ENCODE data around the gene OOEP. TPM values are rescaled to one million over a fixed set of nuclear protein-coding genes. Genes with fewer than 3 reads are reported as not detected.

Gene OOEP
- polyA plus RNA-seq, 12 donors = 0.16 to 0.34 (median 0.21) TPM; not detected in 9

DNA sequence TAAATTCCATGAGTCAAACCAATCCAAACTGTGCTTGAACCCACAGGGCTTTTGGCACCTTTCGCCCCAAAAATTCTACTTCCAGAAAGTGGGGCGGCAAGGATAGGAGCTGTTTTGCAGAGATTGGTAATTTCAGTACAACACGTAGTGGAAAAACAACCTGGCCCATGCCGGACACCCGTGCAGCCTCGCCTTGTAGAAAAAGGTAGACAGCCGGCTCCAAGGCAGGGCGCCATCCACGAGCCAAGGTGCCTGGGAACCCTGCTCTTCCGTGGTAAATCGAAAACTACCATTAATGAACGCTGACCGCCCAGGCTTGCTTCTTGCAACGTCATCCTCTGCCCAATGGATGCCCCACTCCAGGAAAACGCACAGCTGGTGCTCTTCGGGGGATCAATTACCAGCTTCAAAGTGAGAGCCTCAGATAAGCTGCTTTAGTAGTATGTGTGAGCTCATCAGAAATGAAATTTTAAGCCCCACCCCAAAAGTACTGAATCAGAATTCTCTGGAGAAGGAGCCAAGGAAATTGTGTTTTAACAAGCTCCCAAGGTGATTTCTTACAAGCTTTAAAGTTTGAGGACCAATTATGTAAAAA is 1.8 kb downstream of the OOEP start:
- DNase-seq = no peak

DNA sequence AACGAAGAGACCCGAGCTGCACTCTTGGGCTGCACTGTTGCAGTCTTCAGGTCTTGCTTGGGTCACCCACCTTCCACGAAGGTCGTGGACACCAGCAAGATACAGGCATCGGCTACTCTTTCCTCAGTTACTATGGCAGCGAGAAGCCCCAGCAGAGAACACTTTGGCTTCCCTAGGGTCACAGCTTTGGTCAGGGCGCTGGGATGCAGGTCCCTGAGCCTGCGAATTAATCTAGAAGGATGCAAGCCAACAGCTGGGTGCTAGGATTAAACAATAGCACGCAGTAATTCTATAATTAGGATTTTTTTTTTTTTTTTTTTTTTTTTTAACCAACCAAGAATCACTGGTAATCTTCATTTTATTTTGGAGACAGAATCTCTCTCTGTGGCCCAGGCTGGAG is 5.1 kb downstream of the OOEP start:
- no peak for DNase-seq

DNA sequence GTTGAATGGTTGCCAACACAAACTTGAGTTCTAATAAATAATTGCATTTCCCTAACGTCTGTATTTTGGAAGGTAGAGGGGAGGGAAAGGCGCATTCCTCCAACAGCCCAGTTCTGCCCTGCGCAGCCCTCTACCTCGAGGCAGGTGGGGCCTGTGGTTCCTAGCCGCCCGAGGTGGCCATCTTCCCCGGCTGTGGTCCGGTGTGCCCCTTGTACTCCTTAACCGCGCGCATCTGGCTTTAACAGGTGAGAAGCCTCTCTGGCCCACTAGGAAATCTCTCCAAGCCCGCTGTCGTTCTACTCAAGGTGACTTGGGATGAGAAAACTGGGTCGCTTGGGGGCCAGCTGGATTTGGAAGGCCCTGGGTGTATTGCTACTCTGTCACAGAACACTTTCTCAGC is 5.6 kb downstream of the OOEP start:
- no peak for DNase-seq

DNA sequence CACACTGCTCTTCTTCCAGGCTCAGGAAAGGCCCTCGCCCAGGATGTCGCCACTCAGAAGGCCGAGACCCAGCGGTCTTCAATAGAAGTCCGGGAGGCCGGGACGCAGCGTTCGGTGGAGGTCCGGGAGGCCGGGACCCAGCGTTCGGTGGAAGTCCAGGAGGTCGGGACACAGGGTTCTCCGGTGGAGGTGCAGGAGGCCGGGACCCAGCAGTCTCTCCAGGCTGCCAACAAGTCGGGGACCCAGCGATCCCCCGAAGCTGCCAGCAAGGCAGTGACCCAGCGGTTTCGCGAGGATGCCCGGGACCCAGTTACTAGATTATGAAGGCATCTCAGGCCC is 6.2 kb downstream of the OOEP start:
- DNase-seq = no peak

DNA sequence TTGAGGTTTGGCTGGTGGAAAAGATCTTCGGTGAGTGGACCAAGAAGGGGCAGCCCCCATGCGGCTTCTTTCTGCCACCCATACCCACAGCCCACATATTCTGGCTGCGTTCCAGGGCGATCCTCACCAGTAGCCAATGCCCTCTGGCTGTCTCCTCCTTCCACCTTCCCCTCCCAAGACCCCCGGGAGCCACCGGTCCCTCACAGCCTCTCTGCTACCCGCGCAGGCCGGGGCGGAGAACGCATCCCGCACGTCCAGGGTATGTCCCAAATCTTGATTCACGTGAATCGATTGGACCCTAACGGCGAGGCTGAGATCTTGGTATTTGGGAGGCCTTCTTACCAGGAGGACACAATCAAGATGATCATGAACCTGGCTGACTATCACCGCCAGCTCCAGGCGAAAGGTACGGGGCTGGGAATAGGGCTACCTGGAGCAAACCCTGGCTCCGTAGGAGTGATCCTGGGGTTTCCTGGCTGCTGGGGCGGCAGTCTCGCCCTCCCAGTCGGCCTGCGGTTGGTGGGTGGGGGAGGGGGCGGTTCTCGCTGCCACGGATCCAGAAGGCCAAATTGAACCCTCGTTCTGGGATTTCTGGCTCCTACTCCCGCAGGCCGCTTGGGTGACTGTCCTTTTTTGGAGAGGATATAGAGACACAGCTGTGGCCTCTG is 6.7 kb downstream of the OOEP start:
- no peak for DNase-seq

DNA sequence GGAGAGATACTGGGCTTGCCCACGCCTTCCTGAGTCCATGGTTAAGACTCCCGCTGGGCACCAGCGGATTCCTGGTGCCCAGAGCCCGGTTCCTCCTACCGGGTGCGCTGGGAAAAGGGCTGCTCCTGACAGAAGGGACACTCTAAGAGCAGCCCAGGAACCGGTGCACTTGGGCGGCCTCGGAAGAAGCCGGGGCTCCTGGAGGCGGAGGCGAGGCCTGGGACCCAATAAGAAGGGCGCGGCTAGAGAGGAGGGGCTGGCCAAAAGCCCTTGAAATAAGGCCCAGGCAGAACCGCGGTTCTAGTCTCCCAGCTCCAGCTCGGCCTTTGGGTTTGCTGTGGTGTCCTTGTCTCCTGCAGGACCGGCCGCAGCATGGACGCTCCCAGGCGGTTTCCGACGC is 7.3 kb downstream of the OOEP start, which contains the start of gene KHDC3L:
TSS of gene KHDC3L (plus strand) at position 301 of the 400 bp plus-strand sequence. CDS start at position 373, 72 bp downstream.
- DNase-seq = no peak

DNA sequence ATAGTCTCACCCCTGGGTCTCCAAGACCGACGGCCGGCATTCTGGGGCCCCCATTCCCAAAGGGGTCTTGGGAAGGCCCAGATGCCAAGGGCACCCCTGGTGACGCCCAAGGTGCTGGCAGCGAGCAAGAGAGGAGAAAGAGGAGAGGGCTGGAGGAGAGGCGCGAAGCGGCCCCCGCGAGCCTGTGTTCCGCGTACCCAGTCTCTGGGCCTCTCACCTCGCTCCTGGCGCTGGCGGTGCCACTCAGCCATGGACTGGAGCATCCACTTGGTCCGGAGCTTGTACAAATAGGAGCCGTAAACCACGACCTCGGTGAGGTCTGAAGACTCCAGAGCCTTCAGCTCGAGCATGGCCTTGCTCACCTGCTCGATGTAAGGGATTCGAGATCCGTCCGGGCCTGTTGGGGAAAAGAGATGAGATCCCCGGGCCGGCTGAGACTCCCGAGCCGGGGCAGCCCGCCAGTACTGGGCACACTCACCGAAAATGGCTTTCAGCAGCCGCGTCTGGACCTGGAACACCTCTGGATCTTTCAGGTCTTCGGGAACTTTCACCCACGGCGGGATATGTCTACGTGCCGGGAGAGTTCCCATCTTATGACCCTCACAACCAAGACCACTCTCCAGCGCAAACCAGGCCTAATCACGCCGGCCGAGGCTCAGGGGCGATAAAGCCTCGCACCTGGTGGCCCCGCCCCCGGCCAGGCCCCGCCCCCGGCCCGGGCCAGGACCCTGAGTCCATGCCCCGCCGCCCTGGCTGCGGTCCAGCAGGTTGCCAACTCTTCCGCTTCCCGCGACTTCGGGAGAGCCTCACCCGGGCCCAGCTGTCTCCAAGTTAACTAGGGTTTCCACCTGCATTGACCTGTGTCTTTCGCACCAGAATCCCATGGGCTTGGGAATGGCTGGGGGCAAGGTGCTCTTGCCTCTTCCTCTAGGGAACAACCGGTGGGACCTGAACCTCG is 15.8 kb downstream of the OOEP start, which contains the start of gene DPPA5:
TSS of gene DPPA5 (minus strand) at position 641 of the 958 bp plus-strand sequence. CDS start at position 590, 51 bp downstream.
- no peak for DNase-seq

DNA sequence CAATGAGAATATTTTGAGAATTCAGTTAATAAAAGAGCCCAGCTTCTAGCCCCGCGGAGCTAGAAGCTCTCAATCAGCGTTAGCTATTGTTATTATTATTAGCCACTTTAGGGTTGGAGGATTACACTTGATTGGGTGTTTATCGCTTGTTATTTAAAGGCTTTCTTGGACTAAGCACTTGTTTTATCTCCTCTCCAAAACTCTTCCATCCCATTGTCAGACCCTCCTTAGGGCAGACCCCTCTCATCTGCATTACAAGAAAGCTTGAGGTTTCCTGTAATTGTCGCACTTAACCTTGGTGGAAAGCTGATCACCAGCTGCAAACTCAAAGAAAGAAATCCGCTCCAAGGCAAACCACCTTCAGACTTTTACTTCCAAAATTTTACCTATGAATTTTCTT is 20.4 kb downstream of the OOEP start:
- DNase-seq = no peak

DNA sequence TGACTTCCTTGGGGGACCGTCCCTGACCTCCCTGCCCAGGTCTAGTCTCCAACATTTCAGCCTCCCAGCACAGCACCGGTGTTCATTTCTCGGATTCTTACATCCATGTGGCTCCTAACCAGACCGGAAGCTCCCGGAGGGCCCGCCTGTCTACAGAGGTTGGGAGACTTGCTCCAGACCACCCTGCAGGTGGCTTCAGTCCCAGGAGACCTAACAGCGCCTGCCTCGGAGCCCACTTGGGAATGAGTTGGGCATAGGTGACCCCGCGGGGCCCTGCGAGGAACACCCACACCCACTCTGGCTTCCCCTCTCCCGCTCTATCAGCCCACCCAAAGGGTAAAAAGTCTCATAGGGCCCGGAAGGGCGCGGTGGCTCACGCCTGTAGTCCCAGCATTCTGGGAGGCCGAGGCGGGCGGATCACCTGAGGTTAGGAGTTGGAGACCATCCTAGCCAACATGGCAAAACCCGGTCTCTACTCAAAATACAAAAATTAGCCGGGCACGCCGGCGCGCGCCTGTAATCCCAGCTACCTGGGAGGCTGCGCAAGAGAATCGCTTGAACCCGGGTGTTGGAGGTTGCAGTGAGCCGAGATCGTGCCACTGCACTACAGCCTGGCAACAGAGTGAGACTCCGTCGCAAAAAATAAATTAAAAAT is 21.0 kb downstream of the OOEP start:
- DNase-seq = no peak

DNA sequence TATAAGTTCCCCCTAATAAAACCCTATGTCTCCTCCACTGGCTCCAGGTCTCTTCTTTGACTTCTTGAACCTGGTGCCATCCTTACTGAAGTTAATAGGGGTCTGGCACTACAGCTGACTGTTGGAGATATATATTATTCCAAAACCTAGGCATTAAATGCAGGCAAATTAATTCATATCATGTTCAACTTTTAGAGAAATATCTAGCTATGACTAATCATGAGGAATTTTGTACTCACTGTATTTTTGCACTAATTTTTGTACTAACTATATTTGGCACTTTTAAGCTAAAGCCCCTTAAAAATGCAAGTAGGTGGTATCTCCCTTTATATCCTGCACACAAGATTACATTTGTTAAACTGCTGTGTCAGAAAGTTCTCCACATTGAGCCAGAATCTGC is 26.5 kb downstream of the OOEP start:
- DNase-seq = no peak

DNA sequence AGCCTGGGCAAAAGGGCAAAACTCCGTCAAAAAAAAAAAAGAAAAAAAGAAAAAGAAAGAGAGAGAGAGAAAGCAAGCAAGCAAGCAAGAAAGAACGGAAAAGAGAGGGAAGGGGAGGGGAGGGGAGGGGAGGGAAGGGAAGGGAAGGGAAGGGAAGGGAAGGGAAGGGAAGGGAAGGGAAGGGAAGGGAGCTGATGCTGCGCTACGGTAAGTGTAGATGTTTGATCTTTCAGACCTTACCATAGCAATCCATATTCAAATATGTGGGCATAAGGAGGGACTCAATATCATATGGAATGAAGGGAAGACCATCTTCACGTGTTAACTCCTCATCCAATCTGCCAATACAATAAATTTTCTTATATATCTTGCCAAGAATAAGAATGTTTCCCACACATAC is 27.5 kb downstream of the OOEP start:
- DNase-seq = no peak

DNA sequence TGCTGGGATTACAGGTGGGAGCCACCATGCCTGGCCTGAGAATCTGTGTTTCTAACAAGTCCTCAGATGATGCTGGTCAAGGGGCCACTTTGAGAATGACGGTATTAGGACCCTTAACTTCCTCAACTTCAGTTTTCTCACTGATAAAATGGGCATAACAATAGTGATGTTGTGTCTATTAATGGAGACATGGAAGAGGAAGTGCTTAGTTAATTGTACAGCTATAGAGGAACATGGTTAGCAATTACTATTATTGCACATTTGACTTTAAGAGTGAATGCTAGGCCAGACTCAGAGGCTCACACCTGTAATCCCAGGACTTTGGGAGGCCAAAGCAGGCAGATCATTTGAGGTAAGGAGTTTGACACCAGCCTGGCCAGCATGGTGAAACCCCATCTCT is 28.4 kb downstream of the OOEP start:
- no peak for DNase-seq

DNA sequence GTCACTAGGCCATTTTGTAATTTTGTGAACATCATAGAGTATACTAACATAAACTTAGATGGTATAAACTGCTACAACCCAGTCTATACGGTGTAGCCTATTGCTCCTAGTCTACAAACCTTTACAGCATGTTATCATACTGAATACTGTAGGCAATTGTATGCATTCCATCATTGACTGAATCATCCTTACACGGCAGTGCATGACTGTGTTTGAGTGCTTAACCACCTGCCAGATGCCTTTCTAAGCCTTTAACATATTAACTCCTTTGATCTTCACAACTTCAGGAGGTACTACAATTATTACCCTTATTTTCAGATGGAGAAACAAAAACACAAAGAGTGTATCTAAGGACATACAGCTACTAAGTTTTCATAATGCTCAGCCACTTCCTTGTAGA is 29.6 kb downstream of the OOEP start:
- no peak for DNase-seq

DNA sequence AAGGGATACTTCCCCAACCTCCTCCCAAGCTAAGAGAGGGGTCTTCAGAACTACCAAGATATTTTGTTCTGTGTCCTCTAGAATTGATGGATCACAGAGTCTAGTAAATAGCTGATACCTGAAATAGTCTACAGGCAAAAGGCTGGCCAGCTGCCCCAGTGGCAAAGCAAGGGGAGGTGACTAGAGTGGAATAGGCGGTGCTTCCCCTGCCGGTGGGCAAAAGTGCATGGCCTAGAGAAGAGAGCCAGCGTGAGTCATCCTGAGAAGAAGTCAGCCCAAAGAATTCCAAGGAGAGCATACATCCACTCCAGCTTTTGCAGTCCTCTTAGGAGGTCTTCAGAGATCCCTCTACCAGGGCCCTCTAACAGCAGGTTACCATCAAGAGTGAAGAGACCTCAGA is 30.4 kb downstream of the OOEP start:
- DNase-seq = no peak

DNA sequence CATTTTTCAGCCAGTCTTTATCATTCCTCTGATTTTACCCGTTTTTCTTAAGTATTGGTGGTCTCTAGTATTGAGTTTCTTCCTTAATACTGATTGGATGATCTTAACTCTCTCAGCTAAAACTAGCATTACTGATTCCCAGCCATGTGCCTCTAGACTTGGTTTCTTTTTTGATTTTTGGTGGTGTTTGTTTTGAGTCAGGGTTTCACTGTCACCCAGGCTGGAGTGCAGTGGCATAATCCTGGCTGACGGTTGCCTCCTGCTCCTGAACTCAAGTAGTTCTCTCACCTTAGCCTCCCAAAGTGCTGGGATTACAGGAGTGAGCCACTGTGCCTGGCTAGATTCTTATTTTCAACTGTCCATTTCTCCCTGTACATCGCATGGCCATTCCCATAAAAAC is 40.5 kb downstream of the OOEP start:
- no peak for DNase-seq

DNA sequence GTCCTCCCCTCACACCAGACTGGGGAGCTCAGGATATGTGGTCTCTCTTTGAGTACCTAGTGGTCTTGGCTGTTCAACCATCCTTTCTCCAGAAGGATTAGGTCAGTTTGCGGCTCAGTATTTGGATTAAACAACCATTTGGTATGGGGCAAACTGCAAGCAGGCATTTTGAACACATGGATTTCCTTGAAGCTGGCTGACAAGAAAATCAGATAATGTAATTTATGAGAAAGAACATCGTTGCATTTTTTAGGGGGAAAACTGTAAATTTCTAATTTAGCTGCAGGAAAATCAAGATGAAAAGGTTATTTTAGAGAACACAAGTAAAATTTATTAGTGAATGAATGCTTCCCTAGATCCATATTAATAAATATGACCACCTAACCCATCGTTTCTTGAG is 40.9 kb downstream of the OOEP start:
- DNase-seq = no peak

DNA sequence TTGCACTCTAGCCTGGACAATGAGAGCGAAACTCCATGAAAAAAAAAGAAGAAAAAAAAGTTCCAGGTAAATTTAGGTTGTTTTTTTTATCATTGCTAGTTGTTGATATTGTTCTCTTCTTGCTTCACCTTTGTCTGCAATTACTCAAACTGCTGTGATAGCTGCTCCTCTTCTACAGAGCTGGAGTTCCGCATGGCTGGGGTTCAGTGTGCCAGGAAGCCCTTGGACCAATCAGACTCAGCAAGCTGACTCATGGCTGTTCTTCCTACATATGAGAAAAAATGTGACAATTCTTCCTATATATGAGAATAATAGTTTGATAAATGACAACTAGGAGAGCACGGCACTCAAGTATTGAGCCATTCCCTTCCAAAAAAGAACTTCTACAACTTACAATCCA is 44.0 kb downstream of the OOEP start:
- DNase-seq = no peak

DNA sequence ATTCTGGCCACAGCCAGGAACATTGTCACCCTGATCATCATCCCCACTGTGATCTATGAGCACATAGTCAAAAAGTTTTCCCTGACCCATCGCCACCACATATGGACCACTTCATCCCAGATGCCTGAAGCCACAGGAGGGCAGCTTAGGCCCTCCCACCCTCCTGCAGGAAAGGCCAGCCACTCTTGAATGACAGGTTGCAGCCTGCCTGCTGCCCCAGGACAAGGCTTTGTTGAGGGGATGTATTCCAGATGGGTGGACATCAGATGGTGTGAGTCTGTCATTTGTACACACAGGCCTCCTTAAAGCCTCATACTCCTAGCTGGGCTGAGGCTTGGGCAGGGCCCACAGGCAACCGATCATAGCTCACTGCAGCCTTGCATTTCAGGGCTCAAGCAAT is 46.4 kb downstream of the OOEP start:
- DNase-seq = no peak

Data from muscle of arm (tissue), 12 donors.